Upper lobe of right lung (tissue), 1 donor: ENCODE measurements around the gene CLEC4D. TPM values are rescaled to one million over a fixed set of nuclear protein-coding genes. Genes with fewer than 3 reads are reported as not detected.

Source experiments
- ATAC-seq: fragments of 200-7000 bp; cut with Tn5 transposase; one replicate; pipeline ENCODE4 v1.9.1; 2020; ENCODE audit warnings: mild to moderate bottlenecking, moderate library complexity
- DNase-seq: peaks from one replicate; pipeline ENCODE4 v3.0.0-alpha.2; 2020
- H3K27ac ChIP-seq: fragments of 200-600 bp; one replicate; pipeline ENCODE4 v1.8.0; 2022
- H3K27me3 ChIP-seq: fragments of 200-600 bp; one replicate; pipeline ENCODE4 v1.8.0; 2022; ENCODE audit warnings: mild to moderate bottlenecking
- H3K36me3 ChIP-seq: fragments of 200-600 bp; one replicate; pipeline ENCODE4 v1.8.0; 2022
- H3K4me1 ChIP-seq: fragments of 200-600 bp; one replicate; pipeline ENCODE4 v1.8.0; 2022
- H3K4me3 ChIP-seq: fragments of 200-600 bp; one replicate; pipeline ENCODE4 v1.8.0; 2022; ENCODE audit warnings: mild to moderate bottlenecking
- H3K9me3 ChIP-seq: fragments of 200-600 bp; one replicate; pipeline ENCODE4 v1.8.0; 2022
- intact Hi-C: fragments of 100-400 bp; cut with DNase I; formaldehyde crosslinking; loops from one replicate; pipeline ENCODE4 v1.11.0; 2022
- total RNA-seq: library from RNA; stranded (reverse); fragmentation: NEBNext Ultra II Directional; extraction: Animal tissue kit (Norgen Biotek cat#: 25700); gene quantifications from one replicate; pipeline ENCODE4 v1.2.1, GENCODE V29; 2021
- TF ChIP-seq, protein P1 (sequence below): fragments of 200-600 bp; IDR thresholded peaks from one replicate; pipeline ENCODE4 v1.8.0; 2022; ENCODE audit warnings: antibody characterized with exemption
- donor health status: DM: no; HTN: yes; CAD: no; lungs with severe emphysema.

Gene CLEC4D
- total RNA-seq, 1 donor from 2014 or later, result 1.1 TPM

DNA sequence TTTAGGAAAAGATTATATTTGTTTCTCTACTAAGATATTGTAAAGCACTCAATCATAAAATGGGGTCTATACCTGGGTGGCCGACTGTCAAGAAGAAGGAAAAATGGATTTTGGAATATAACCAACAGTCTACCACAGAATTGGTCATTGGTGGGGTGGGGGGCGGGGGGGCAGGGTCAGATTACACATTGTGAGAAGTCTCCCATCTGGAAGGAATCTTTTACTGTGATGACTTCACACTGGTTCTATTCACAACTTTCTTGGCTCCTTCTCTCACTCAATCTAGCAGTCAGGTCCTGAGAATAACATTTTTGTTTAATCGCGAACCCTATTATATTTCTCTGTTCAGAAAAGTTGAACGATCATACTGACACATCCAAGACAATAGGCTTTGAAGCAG lies 36.1 kb downstream of the CLEC4D start:
- intact Hi-C loops, result loop anchor here (10.0 kb wide), 1 partner anchor 55 kb away; no protein-coding TSS in a partner anchor
- H3K4me1 ChIP-seq, result no peaks in the 10 kb centered on the region
- ATAC-seq (no peak), DNase-seq (no peak)
- no peak overlapping the region for H3K27ac ChIP-seq
- no peaks in the 10 kb centered on the region for H3K27me3 ChIP-seq
- no peak overlapping the region for H3K4me3 ChIP-seq
- TF ChIP-seq, protein P1, sequence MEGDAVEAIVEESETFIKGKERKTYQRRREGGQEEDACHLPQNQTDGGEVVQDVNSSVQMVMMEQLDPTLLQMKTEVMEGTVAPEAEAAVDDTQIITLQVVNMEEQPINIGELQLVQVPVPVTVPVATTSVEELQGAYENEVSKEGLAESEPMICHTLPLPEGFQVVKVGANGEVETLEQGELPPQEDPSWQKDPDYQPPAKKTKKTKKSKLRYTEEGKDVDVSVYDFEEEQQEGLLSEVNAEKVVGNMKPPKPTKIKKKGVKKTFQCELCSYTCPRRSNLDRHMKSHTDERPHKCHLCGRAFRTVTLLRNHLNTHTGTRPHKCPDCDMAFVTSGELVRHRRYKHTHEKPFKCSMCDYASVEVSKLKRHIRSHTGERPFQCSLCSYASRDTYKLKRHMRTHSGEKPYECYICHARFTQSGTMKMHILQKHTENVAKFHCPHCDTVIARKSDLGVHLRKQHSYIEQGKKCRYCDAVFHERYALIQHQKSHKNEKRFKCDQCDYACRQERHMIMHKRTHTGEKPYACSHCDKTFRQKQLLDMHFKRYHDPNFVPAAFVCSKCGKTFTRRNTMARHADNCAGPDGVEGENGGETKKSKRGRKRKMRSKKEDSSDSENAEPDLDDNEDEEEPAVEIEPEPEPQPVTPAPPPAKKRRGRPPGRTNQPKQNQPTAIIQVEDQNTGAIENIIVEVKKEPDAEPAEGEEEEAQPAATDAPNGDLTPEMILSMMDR, result no peak
- H3K36me3 ChIP-seq, result no peaks in the 10 kb centered on the region
- H3K9me3 ChIP-seq, result no peaks in the 10 kb centered on the region

DNA sequence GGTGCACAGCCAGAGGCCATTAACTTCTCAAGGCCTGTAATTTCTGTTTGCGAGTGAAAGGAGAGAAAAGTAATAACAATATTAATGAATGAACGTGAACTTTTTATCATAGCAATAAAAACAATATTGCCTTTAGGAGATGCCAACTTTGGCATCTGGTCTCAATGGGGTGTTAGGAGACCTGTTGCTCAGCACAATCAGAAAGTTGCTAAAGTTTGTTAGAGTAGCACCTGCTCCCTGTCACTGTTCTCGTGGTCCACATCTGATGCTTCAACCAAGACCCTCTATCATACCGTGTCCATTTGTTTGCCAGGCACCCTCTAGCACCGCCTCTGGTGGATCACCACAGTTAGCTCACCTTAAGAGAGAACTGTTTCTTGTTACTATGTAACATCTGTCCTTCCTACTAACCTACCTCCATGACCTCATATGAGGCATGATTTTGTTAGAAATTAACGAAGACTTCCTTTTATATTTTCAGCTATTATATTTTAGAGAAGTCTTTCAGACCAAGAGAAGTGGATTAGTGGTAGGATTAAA lies 39.9 kb downstream of the CLEC4D start:
- Histone ChIP-seq H3K27me3 (no peaks in the 10 kb centered on the region), H3K9me3 (no peaks in the 10 kb centered on the region), H3K36me3 (no peaks in the 10 kb centered on the region), H3K27ac (no peak overlapping the region), H3K4me1 (no peaks in the 10 kb centered on the region), H3K4me3 (no peak overlapping the region)
- DNase-seq (no peak), ATAC-seq (no peak)
- TF ChIP-seq, protein P1, result no peak
- intact Hi-C loops, result no loop called here

DNA sequence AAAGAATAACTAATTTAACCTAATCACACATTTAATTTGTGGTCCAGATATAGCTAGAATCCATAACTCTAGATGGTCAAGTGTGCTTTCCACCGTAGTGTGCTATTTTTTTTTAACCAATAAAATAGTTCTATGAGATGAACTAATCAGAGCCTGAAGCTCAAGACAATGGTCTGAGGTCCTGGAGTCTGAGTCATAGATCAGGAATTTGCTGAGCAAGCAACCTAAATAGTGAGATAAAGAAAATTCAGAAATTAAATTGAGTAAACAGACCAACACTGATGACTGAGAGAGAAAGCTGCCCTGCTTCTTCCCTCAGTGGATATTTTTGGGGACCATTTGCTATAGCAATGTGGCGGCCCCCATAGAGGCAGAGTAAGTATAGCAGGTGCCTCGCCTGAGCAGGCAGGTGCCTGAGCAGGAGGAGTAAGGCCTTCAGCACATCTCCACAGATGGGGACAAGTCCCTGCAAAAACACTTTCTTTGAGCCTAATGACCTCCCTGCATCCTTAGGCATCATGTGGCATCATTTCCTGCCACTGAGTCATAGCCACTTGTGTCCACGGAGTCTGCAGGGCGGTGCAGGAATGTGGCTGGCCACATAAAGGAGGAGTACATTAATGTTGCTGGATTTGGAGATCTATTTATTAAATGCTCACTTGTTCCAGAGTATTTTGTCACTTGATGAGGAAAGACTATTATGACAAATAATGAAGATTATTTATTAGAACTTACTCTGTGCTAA lies 41.3 kb downstream of the CLEC4D start:
- intact Hi-C loops, result no loop called here
- DNase-seq (no peak), ATAC-seq (no peak)
- H3K4me3 ChIP-seq, result no peak overlapping the region
- H3K27ac ChIP-seq, result no peak overlapping the region
- H3K27me3 ChIP-seq, result no peaks in the 10 kb centered on the region
- TF ChIP-seq, protein P1, result no peak
- no peaks in the 10 kb centered on the region for H3K36me3 ChIP-seq
- no peaks in the 10 kb centered on the region for H3K4me1 ChIP-seq
- no peaks in the 10 kb centered on the region for H3K9me3 ChIP-seq

DNA sequence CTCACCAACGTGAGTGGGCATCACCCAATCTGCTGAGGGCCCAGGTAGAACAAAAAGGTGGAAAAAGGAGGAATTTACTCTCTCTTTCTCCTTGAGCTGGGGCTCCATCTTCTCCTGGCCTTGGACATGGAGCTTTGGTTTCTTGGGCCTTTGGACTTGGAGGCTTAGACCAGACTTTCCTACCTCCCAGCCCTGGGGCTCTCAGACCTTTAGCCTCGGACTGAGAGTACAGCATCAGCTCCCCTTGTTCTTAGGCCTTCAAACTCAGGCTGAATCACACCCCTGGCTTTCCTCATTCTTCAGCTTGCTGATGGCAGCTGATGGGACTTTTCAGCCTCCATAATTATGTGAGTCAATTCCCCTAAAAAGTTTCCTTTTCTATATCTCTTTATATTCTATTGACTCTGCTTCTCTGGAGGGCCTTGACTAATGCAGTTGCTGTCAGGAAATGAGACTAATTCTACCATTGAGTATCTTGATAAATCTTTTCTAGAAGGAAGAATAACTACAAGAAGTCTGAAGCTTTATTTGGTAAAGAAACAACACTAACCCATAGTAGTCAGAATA lies 43.3 kb downstream of the CLEC4D start:
- no peaks in the 10 kb centered on the region for H3K27me3 ChIP-seq
- no peak overlapping the region for H3K4me3 ChIP-seq
- H3K4me1 ChIP-seq, result no peaks in the 10 kb centered on the region
- intact Hi-C loops, result no loop called here
- H3K27ac ChIP-seq, result no peak overlapping the region
- TF ChIP-seq, protein P1, result no peak
- no peaks in the 10 kb centered on the region for H3K9me3 ChIP-seq
- no peaks in the 10 kb centered on the region for H3K36me3 ChIP-seq
- ATAC-seq (no peak), DNase-seq (no peak)

DNA sequence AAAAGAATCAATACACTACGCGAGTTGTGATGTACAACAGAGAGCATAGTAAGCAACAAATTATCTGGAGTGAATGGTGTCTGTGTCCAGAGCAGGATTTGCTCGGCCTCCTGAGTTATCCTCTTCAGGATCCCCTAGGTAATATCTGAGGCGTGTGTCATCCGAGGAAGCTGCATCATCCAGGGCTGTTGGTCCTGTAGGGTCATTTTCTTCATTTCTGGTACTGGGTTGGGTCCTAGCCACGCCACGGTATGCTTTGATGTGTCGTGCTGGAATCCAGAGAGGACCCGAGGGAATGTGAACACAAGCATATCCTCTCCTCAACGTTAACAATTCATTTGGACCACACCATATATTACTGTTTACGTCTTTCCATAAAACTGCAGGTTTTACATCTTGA lies 46.4 kb downstream of the CLEC4D start:
- H3K27me3 ChIP-seq, result no peaks in the 10 kb centered on the region
- TF ChIP-seq, protein P1, result no peak
- no peak overlapping the region for H3K4me3 ChIP-seq
- no peaks in the 10 kb centered on the region for H3K9me3 ChIP-seq
- intact Hi-C loops, result no loop called here
- no peak for DNase-seq
- H3K4me1 ChIP-seq, result no peaks in the 10 kb centered on the region
- H3K27ac ChIP-seq, result no peak overlapping the region
- no peak for ATAC-seq
- no peaks in the 10 kb centered on the region for H3K36me3 ChIP-seq
